ENCODE measurements around the gene DNASE1L3. TPM values are rescaled to one million over a fixed set of nuclear protein-coding genes. Genes with fewer than 3 reads are reported as not detected.
"Not testable (repeated sequence)": the region's sequence is repeated elsewhere in the genome, so short reads cannot be mapped to it uniquely, and the experiment has no call there.

The DNASE1L3 gene
- total and polyA plus RNA-seq, 2 of the 13 experiments (the other 11 are each of a cell fraction or from before 2014, with no cell fraction given): 0.86 to 1.7 TPM

GRCh38 chr3:58201451-58201850 is 9.3 kb downstream of the DNASE1L3 start (continued):
- 0 out of 2 replicates have a peak, but pooled peaks have one; percentile 18 for TF ChIP-seq ZBTB7B (CRISPR knock-in tag; IDR thresholded peaks at IDR 0.05)
- TF ChIP-seq ZEB1 (IDR thresholded peaks at IDR 0.05; ENCODE audit: insufficient replicate concordance, low read depth): peak; percentile 23
- 0 out of 2 replicates have a peak, but pooled peaks have one; percentile 27 for TF ChIP-seq ZNF710 (CRISPR knock-in tag; IDR thresholded peaks at IDR 0.05; ENCODE audit: borderline replicate concordance)
- TF ChIP-seq DRAP1 (CRISPR knock-in tag; IDR thresholded peaks at IDR 0.05): peak; percentile 80
- TF ChIP-seq MED1 (CRISPR knock-in tag; IDR thresholded peaks at IDR 0.05): peak; percentile 85
- peak; percentile 31; the same call in 1 of the 2 replicates for TF ChIP-seq SALL1 (CRISPR knock-in tag; IDR thresholded peaks at IDR 0.05)
- TF ChIP-seq IKZF5 (CRISPR knock-in tag; IDR thresholded peaks at IDR 0.05): peak; percentile 82
- peak; percentile 93 for TF ChIP-seq SRF (IDR thresholded peaks at IDR 0.05; ENCODE audit: low read depth, low read length)
- TF ChIP-seq MIER3 (CRISPR knock-in tag; IDR thresholded peaks at IDR 0.05; ENCODE audit: borderline replicate concordance): peak; percentile 61; the same call in 1 of the 2 replicates
- peak; percentile 53; the same call in 1 of the 2 replicates for TF ChIP-seq ZNF878 (CRISPR knock-in tag; IDR thresholded peaks at IDR 0.05)
- peak; percentile 32; the same call in 1 of the 2 replicates for TF ChIP-seq ISL2 (CRISPR knock-in tag; IDR thresholded peaks at IDR 0.05)
- TF ChIP-seq, protein P1, sequence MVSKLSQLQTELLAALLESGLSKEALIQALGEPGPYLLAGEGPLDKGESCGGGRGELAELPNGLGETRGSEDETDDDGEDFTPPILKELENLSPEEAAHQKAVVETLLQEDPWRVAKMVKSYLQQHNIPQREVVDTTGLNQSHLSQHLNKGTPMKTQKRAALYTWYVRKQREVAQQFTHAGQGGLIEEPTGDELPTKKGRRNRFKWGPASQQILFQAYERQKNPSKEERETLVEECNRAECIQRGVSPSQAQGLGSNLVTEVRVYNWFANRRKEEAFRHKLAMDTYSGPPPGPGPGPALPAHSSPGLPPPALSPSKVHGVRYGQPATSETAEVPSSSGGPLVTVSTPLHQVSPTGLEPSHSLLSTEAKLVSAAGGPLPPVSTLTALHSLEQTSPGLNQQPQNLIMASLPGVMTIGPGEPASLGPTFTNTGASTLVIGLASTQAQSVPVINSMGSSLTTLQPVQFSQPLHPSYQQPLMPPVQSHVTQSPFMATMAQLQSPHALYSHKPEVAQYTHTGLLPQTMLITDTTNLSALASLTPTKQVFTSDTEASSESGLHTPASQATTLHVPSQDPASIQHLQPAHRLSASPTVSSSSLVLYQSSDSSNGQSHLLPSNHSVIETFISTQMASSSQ (IDR thresholded peaks at IDR 0.05; ENCODE audit: low read depth): 0 out of 2 replicates have a peak, but pooled peaks have one; percentile 16
- TF ChIP-seq, protein P1 (CRISPR knock-in tag; IDR thresholded peaks at IDR 0.05; ENCODE audit: borderline replicate concordance): not testable (repeated sequence)
- TF ChIP-seq NCOA2 (CRISPR knock-in tag; IDR thresholded peaks at IDR 0.05): peak; percentile 85
- TF ChIP-seq ZFP1 (CRISPR knock-in tag; IDR thresholded peaks at IDR 0.05): peak; percentile 99
- peak; percentile 57; the same call in 1 of the 2 replicates for TF ChIP-seq THRA (CRISPR knock-in tag; IDR thresholded peaks at IDR 0.05; ENCODE audit: borderline replicate concordance)
- peak; percentile 77 for TF ChIP-seq RARA (CRISPR knock-in tag; IDR thresholded peaks at IDR 0.05)
- peak; percentile 56 for TF ChIP-seq NFYB (CRISPR knock-in tag; IDR thresholded peaks at IDR 0.05)
- TF ChIP-seq ZNF331 (CRISPR knock-in tag; IDR thresholded peaks at IDR 0.05): peak; percentile 43; the same call in 1 of the 2 replicates
- 0 out of 2 replicates have a peak, but pooled peaks have one; percentile 21 for TF ChIP-seq SIX1 (CRISPR knock-in tag; IDR thresholded peaks at IDR 0.05; ENCODE audit: borderline replicate concordance)
- peak; percentile 99 for TF ChIP-seq TEAD3 (CRISPR knock-in tag; optimal IDR thresholded peaks at IDR 0.05; ENCODE audit: borderline replicate concordance)
- peak; percentile 45; the same call in 1 of the 2 replicates for TF ChIP-seq MLX (CRISPR knock-in tag; IDR thresholded peaks at IDR 0.05)
